K562 (cell line): Measurements from ENCODE around the gene MAML1. TPM values are rescaled to one million over a fixed set of nuclear protein-coding genes. Genes with fewer than 3 reads are reported as not detected.

Experiments
- CBX2 ChIP-seq: fragments of 200-600 bp; sonication (generic); IDR thresholded peaks from one replicate; pipeline ENCODE4 v1.6.1; 2012; ENCODE audit warnings: mild to moderate bottlenecking, low read length, inconsistent platforms; ENCODE audit not compliant: insufficient read depth, poor library complexity, severe bottlenecking
- ELF2 ChIP-seq: fragments of 250-450 bp; sonication (Bioruptor Pico); IDR thresholded peaks from 2 replicates; pipeline ENCODE4 v1.5.0; 2021; ENCODE audit warnings: mild to moderate bottlenecking
- ESRRA ChIP-seq: fragments of 450-650 bp; IDR thresholded peaks from 2 replicates; pipeline ENCODE4 v1.6.1; 2014; ENCODE audit warnings: low read depth, mild to moderate bottlenecking, moderate library complexity, borderline replicate concordance
- L3MBTL2 ChIP-seq: fragments of 450-650 bp; IDR thresholded peaks from 2 replicates; pipeline ENCODE4 v1.6.1; 2016; ENCODE audit warnings: mild to moderate bottlenecking, moderate library complexity
- NFE2L1 ChIP-seq: fragments of 450-650 bp; IDR thresholded peaks from 2 replicates; pipeline ENCODE4 v1.6.1; 2016; ENCODE audit warnings: missing genetic modification characterization, low read depth, mild to moderate bottlenecking, missing compliant biosample characterization, moderate library complexity, borderline replicate concordance
- PHTF2 ChIP-seq: fragments of 250-450 bp; sonication (Bioruptor Pico); IDR thresholded peaks from 2 replicates; pipeline ENCODE4 v1.5.0; 2021; ENCODE audit warnings: mild to moderate bottlenecking
- RCOR1 ChIP-seq, 2 experiments: IDR thresholded peaks; 2 replicates each; pipeline ENCODE4 v1.6.1; 2012; ENCODE audit warnings: low read depth in 2 of 2, low read length in 2 of 2, borderline replicate concordance in 1 of 2, improper control_type of control experiment in 1 of 2
- SMARCB1 ChIP-seq: IDR thresholded peaks from 2 replicates; pipeline ENCODE4 v1.6.1; 2011; ENCODE audit warnings: improper control_type of control experiment, low read depth; ENCODE audit not compliant: insufficient read length
- ZC3H4 ChIP-seq: sonication (generic); formaldehyde crosslinking; IDR thresholded peaks from 2 replicates; pipeline ENCODE4 v1.9.0; 2021; ENCODE audit warnings: missing genetic modification reagents, borderline replicate concordance
- ZNF184 ChIP-seq: sonication (generic); formaldehyde crosslinking; IDR thresholded peaks from 2 replicates; pipeline ENCODE4 v1.5.0; 2020; ENCODE audit warnings: missing genetic modification reagents
- ZNF384 ChIP-seq: IDR thresholded peaks from 2 replicates; pipeline ENCODE4 v1.6.1; 2012; ENCODE audit warnings: low read depth, low read length, improper control_type of control experiment
- ZNF707 ChIP-seq: fragments of 250-450 bp; sonication (Bioruptor Pico); conservative IDR thresholded peaks from 2 replicates; pipeline ENCODE4 v1.8.0; 2022; ENCODE audit warnings: inconsistent platforms, mild to moderate bottlenecking, moderate library complexity
- polyA plus RNA-seq, 8 experiments: library from polyadenylated mRNA; depleted of rRNA in 4 of 8; stranded (reverse) in 5 of 8; unstranded in 3 of 8; fragments of >200 nt; fragmentation: Nextera tagmentation in 2 of 8; fragmentation: Illumina TruSeq in 1 of 8; extraction: Ambion mirVana in 2 of 8; extraction: Trizol in 1 of 8; gene quantifications; 2 replicates each; pipeline versions ENCODE4 v1.2.1 to v1.2.3, GENCODE V29; 2011 to 2014; ENCODE audit warnings: inconsistent platforms in 1 of 8, missing spikeins in 1 of 8
- total RNA-seq, 7 experiments: library from RNA; depleted of rRNA in 6 of 7; stranded (reverse); fragments of >200 nt in 6 of 7; fragmentation: Illumina TruSeq in 2 of 7; extraction: Trizol in 2 of 7; gene quantifications; 2 replicates each; pipeline versions ENCODE4 v1.2.1 to v1.2.3, GENCODE V29; 2011 to 2021; ENCODE audit warnings: low replicate concordance in 1 of 7
- TF ChIP-seq, protein P1 (sequence below): fragments of 150-350 bp; conservative IDR thresholded peaks from 2 replicates; pipeline ENCODE4 v1.6.1; 2014; ENCODE audit warnings: low read length
- TF ChIP-seq, protein P2 (sequence below): sonication (generic); formaldehyde crosslinking; IDR thresholded peaks from 2 replicates; pipeline ENCODE4 v1.8.1; 2022; ENCODE audit warnings: missing genetic modification reagents
- TF ChIP-seq, protein P3 (sequence below): fragments of 250-450 bp; sonication (Bioruptor Pico); IDR thresholded peaks from 2 replicates; pipeline ENCODE4 v1.5.0; 2021; ENCODE audit warnings: mild to moderate bottlenecking, borderline replicate concordance
- TF ChIP-seq, protein P4 (sequence below): sonication (generic); formaldehyde crosslinking; IDR thresholded peaks from 2 replicates; pipeline ENCODE4 v1.8.0; 2023; ENCODE audit warnings: mild to moderate bottlenecking, missing genetic modification reagents
- TF ChIP-seq, protein P5 (sequence below), 2 experiments: fragments of 450-650 bp; IDR thresholded peaks; 2 replicates each; pipeline ENCODE4 v1.6.1; 2016

MAML1 gene
- total and polyA plus RNA-seq, 9 of the 15 experiments (the other 6 are each of a cell fraction or from before 2014, with no cell fraction given): 0.32 to 18.4 (median 7.0) TPM

DNA sequence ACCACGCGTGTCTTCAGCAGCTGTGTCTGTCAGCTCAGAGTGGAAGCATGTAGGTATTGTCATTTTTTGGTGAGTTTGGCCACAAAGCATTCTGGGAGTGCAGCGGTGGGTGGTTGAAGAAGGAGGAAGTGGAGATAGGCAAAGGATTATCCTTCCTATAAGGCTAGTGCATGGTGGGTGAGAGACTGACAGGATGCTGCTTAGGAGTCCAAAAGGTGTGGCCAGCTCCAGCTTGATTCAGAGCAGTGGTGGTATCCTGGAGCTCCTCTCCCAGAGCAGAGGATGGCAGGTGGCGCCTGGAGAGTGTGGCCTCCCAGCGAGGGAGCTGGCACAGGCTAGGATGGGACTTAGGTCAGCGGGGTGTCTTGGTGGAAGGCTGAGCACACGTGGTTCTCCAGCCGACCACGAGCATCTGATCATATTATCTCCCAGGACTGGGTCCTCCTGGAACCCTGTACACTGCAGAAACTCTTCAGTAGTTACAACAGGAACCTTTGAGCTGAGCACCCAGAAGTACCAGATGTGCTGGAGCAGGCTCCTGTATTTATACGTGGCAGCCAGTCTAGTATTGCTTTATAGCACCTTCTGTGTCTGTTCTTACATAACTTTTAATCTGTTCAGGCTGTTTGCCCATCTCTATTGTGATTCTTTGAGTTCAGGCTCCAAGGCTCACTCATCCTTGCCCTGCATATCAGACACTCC lies 29.6 kb downstream of the MAML1 start (continued):
- TF ChIP-seq, protein P1, sequence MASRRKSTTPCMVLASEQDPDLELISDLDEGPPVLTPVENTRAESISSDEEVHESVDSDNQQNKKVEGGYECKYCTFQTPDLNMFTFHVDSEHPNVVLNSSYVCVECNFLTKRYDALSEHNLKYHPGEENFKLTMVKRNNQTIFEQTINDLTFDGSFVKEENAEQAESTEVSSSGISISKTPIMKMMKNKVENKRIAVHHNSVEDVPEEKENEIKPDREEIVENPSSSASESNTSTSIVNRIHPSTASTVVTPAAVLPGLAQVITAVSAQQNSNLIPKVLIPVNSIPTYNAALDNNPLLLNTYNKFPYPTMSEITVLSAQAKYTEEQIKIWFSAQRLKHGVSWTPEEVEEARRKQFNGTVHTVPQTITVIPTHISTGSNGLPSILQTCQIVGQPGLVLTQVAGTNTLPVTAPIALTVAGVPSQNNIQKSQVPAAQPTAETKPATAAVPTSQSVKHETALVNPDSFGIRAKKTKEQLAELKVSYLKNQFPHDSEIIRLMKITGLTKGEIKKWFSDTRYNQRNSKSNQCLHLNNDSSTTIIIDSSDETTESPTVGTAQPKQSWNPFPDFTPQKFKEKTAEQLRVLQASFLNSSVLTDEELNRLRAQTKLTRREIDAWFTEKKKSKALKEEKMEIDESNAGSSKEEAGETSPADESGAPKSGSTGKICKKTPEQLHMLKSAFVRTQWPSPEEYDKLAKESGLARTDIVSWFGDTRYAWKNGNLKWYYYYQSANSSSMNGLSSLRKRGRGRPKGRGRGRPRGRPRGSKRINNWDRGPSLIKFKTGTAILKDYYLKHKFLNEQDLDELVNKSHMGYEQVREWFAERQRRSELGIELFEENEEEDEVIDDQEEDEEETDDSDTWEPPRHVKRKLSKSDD: no peak
- no peak for TF ChIP-seq PHTF2
- no peak for TF ChIP-seq ZC3H4 (CRISPR knock-in tag)
- TF ChIP-seq ELF2: no peak
- TF ChIP-seq L3MBTL2: peak; percentile 48
- 0 out of 2 replicates have a peak, but pooled peaks have one; percentile 21 for TF ChIP-seq ESRRA
- no peak for TF ChIP-seq ZNF384
- no peak for TF ChIP-seq ZNF707 (CRISPR knock-in tag)
- TF ChIP-seq, protein P2, sequence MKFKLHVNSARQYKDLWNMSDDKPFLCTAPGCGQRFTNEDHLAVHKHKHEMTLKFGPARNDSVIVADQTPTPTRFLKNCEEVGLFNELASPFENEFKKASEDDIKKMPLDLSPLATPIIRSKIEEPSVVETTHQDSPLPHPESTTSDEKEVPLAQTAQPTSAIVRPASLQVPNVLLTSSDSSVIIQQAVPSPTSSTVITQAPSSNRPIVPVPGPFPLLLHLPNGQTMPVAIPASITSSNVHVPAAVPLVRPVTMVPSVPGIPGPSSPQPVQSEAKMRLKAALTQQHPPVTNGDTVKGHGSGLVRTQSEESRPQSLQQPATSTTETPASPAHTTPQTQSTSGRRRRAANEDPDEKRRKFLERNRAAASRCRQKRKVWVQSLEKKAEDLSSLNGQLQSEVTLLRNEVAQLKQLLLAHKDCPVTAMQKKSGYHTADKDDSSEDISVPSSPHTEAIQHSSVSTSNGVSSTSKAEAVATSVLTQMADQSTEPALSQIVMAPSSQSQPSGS (CRISPR knock-in tag): no peak
- no peak for TF ChIP-seq SMARCB1
- TF ChIP-seq CBX2: no peak
- TF ChIP-seq, protein P3, sequence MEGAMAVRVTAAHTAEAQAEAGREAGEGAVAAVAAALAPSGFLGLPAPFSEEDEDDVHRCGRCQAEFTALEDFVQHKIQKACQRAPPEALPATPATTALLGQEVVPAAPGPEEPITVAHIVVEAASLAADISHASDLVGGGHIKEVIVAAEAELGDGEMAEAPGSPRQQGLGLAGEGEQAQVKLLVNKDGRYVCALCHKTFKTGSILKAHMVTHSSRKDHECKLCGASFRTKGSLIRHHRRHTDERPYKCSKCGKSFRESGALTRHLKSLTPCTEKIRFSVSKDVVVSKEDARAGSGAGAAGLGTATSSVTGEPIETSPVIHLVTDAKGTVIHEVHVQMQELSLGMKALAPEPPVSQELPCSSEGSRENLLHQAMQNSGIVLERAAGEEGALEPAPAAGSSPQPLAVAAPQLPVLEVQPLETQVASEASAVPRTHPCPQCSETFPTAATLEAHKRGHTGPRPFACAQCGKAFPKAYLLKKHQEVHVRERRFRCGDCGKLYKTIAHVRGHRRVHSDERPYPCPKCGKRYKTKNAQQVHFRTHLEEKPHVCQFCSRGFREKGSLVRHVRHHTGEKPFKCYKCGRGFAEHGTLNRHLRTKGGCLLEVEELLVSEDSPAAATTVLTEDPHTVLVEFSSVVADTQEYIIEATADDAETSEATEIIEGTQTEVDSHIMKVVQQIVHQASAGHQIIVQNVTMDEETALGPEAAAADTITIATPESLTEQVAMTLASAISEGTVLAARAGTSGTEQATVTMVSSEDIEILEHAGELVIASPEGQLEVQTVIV (CRISPR knock-in tag): no peak
- TF ChIP-seq, protein P4, sequence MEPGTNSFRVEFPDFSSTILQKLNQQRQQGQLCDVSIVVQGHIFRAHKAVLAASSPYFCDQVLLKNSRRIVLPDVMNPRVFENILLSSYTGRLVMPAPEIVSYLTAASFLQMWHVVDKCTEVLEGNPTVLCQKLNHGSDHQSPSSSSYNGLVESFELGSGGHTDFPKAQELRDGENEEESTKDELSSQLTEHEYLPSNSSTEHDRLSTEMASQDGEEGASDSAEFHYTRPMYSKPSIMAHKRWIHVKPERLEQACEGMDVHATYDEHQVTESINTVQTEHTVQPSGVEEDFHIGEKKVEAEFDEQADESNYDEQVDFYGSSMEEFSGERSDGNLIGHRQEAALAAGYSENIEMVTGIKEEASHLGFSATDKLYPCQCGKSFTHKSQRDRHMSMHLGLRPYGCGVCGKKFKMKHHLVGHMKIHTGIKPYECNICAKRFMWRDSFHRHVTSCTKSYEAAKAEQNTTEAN: no peak
- TF ChIP-seq, protein P5, sequence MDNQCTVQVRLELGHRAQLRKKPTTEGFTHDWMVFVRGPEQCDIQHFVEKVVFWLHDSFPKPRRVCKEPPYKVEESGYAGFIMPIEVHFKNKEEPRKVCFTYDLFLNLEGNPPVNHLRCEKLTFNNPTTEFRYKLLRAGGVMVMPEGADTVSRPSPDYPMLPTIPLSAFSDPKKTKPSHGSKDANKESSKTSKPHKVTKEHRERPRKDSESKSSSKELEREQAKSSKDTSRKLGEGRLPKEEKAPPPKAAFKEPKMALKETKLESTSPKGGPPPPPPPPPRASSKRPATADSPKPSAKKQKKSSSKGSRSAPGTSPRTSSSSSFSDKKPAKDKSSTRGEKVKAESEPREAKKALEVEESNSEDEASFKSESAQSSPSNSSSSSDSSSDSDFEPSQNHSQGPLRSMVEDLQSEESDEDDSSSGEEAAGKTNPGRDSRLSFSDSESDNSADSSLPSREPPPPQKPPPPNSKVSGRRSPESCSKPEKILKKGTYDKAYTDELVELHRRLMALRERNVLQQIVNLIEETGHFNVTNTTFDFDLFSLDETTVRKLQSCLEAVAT (IDR thresholded peaks at IDR 0.05): no peak
- TF ChIP-seq ZNF184 (CRISPR knock-in tag): no peak
- TF ChIP-seq NFE2L1 (tag): no peak
- peak in 1 of 2 experiments; percentile 53; a peak in 1 of 4 replicates for TF ChIP-seq RCOR1 (IDR thresholded peaks at IDR 0.05; ENCODE audit: borderline replicate concordance in 1 of 2, low read depth in 2 of 2, low read length in 2 of 2)
